CD4-positive, alpha-beta memory T cell (primary cell): ENCODE data around the gene IFT25. TPM values are rescaled to one million over a fixed set of nuclear protein-coding genes. Genes with fewer than 3 reads are reported as not detected.

Source experiments
- CTCF ChIA-PET: fragments of 350-600 bp; sonication (Branson Sonifier 250); formaldehyde crosslinking; loops from one replicate; lab custom pipeline; 2021; ENCODE audit warnings: inconsistent platforms; ENCODE audit not compliant: partially characterized antibody; lab: Charles Lee
- POLR2A ChIA-PET: fragments of 350-600 bp; sonication (Branson Sonifier 250); formaldehyde crosslinking; loops from one replicate; lab custom pipeline; 2021; ENCODE audit not compliant: partially characterized antibody; lab: Charles Lee
- DNase-seq, 5 donors: peaks; one replicate each; pipeline versions ENCODE4 v3.0.0 to v3.0.0-alpha.2; 2020 to 2022; ENCODE audit warnings: mixed read lengths in 1 of 5
- H3K27ac ChIP-seq: one replicate; pipeline ENCODE4 v1.7.0; 2013; ENCODE audit warnings: low read depth, low read length
- H3K27me3 ChIP-seq: 2 replicates; pipeline ENCODE4 v1.7.0; 2013; ENCODE audit warnings: mild to moderate bottlenecking, low read length, moderate library complexity; ENCODE audit not compliant: insufficient read depth
- H3K36me3 ChIP-seq: 2 replicates; pipeline ENCODE4 v1.7.0; 2013; ENCODE audit warnings: mild to moderate bottlenecking, low read length, moderate library complexity; ENCODE audit not compliant: insufficient read depth
- H3K4me1 ChIP-seq: 2 replicates; pipeline ENCODE4 v1.7.0; 2013; ENCODE audit warnings: mild to moderate bottlenecking, low read length, moderate library complexity; ENCODE audit not compliant: insufficient read depth
- H3K4me3 ChIP-seq, 2 donors: one replicate each; pipeline ENCODE4 v1.7.0; 2013; ENCODE audit warnings: low read length in 2 of 2, mild to moderate bottlenecking in 1 of 2
- H3K9me3 ChIP-seq, 2 donors: one replicate each; pipeline ENCODE4 v1.7.0; 2013; ENCODE audit warnings: low read length in 2 of 2, control low read depth in 1 of 2; ENCODE audit not compliant: control insufficient read depth in 1 of 2
- H3K27ac Mint-ChIP-seq, 7 donors: one replicate each; pipeline ENCODE4 v1.8.0; 2020 to 2021; ENCODE audit warnings: mixed read lengths in 7 of 7, mild to moderate bottlenecking in 6 of 7, inconsistent platforms in 3 of 7, moderate library complexity in 3 of 7
- H3K27me3 Mint-ChIP-seq, 2 donors: one replicate each; pipeline ENCODE4 v1.8.0; 2020 to 2021; ENCODE audit warnings: mixed read lengths in 2 of 2
- H3K36me3 Mint-ChIP-seq, 2 donors: one replicate each; pipeline ENCODE4 v1.8.0; 2020 to 2021; ENCODE audit warnings: mixed read lengths in 2 of 2, inconsistent platforms in 1 of 2, mild to moderate bottlenecking in 1 of 2
- H3K4me1 Mint-ChIP-seq, 4 donors: one replicate each; pipeline ENCODE4 v1.8.0; 2020 to 2021; ENCODE audit warnings: mixed read lengths in 4 of 4, mild to moderate bottlenecking in 1 of 4
- H3K4me3 Mint-ChIP-seq, 8 donors: one replicate each; pipeline ENCODE4 v1.8.0; 2020 to 2021; ENCODE audit warnings: mixed read lengths in 8 of 8, mild to moderate bottlenecking in 7 of 8, moderate library complexity in 6 of 8, inconsistent platforms in 3 of 8
- H3K9me3 Mint-ChIP-seq, 8 donors: one replicate each; pipeline ENCODE4 v1.8.0; 2020 to 2021; ENCODE audit warnings: mixed read lengths in 8 of 8, mild to moderate bottlenecking in 5 of 8, inconsistent platforms in 3 of 8, moderate library complexity in 1 of 8
- intact Hi-C: fragments of 100-400 bp; cut with micrococcal nuclease; formaldehyde crosslinking; loops from one replicate; pipeline ENCODE4 v1.15.1; 2023
- polyA plus RNA-seq, 2 donors: library from polyadenylated mRNA; unstranded; fragments of 300-500 nt; fragmentation: Illumina TruSeq; gene quantifications; one replicate each; pipeline ENCODE4 v1.2.3, GENCODE V29; 2021
- total RNA-seq, 2 experiments: library from RNA; stranded (reverse); gene quantifications; one replicate each; pipeline ENCODE4 v1.2.3, GENCODE V29; 2021

IFT25 gene
- total and polyA plus RNA-seq, 4 experiments from 2014 or later = 45.5 to 65.4 (median 48.8) TPM

- H3K4me1 Mint-ChIP-seq = no peaks in the 10 kb centered on the region
- Histone ChIP-seq H3K4me1 (no peaks in the 10 kb centered on the region), H3K27me3 (no peaks in the 10 kb centered on the region), H3K9me3 (no peaks in the 10 kb centered on the region), H3K4me3 (no peak overlapping the region), H3K36me3 (peaks cover 20% of the 10 kb centered on the region), H3K27ac (no peak overlapping the region)
- intact Hi-C loops = no loop called here
- no peak overlapping the region for H3K27ac Mint-ChIP-seq
- H3K4me3 Mint-ChIP-seq = no peak overlapping the region
- H3K27me3 Mint-ChIP-seq = no peaks in the 10 kb centered on the region
- CTCF ChIA-PET = no interaction called here
- no peak for DNase-seq
- POLR2A ChIA-PET = no interaction called here
- H3K36me3 Mint-ChIP-seq = peaks cover 40 to 52% of the 10 kb centered on the region in 2 donors
- no peaks in the 10 kb centered on the region for H3K9me3 Mint-ChIP-seq
These were observed 22.6 kb upstream of the IFT25 start for GRCh38 chr1:53968125-53968513.

- H3K27ac Mint-ChIP-seq = peak overlapping the region in 1 of 7 donors; percentile 53
- ChIA-PET POLR2A (no interaction called here), CTCF (no interaction called here)
- H3K36me3 Mint-ChIP-seq = peaks cover 38 to 57% of the 10 kb centered on the region in 2 donors
- Histone ChIP-seq H3K4me3 (no peak overlapping the region), H3K36me3 (peaks cover 25% of the 10 kb centered on the region), H3K9me3 (no peaks in the 10 kb centered on the region), H3K27me3 (no peaks in the 10 kb centered on the region), H3K27ac (no peak overlapping the region), H3K4me1 (no peaks in the 10 kb centered on the region)
- H3K4me3 Mint-ChIP-seq = no peak overlapping the region
- no peaks in the 10 kb centered on the region for H3K4me1 Mint-ChIP-seq
- no peaks in the 10 kb centered on the region for H3K27me3 Mint-ChIP-seq
- intact Hi-C loops = no loop called here
- DNase-seq = no peak
- no peaks in the 10 kb centered on the region for H3K9me3 Mint-ChIP-seq
These were observed 22.1 kb upstream of the IFT25 start for GRCh38 chr1:53967409-53968124.

DNA sequence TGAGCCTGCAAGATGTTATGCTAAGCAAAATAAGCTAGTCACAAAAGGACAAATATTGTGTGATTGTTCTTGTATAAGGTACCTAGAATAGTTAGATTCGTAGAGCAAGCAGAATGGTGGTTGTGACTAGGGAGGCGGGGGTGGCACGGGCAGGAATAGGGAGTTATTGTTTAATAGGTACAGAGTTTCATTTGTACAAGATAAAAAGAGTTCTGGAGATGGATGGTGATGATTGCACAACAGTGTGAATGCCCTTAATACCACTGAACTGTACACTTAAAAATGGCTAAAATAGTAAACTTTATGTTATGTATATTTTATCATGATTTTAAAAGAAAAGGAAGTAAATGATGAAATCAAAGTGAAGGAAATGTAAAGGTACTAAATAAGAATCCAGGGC lies 21.3 kb upstream of the IFT25 start:
- H3K27ac Mint-ChIP-seq = peak overlapping the region in 1 of 7 donors; percentile 69
- H3K4me1 ChIP-seq = no peaks in the 10 kb centered on the region
- H3K27ac ChIP-seq = no peak overlapping the region
- H3K4me3 ChIP-seq = no peak overlapping the region
- H3K27me3 Mint-ChIP-seq = no peaks in the 10 kb centered on the region
- CTCF ChIA-PET = no interaction called here
- no peaks in the 10 kb centered on the region for H3K4me1 Mint-ChIP-seq
- H3K9me3 Mint-ChIP-seq = no peaks in the 10 kb centered on the region
- DNase-seq = no peak
- peaks cover 40 to 64% of the 10 kb centered on the region in 2 donors for H3K36me3 Mint-ChIP-seq
- POLR2A ChIA-PET = no interaction called here
- H3K4me3 Mint-ChIP-seq = no peak overlapping the region
- H3K9me3 ChIP-seq = no peaks in the 10 kb centered on the region
- no peaks in the 10 kb centered on the region for H3K27me3 ChIP-seq
- intact Hi-C loops = no loop called here
- H3K36me3 ChIP-seq = peaks cover 33% of the 10 kb centered on the region

DNA sequence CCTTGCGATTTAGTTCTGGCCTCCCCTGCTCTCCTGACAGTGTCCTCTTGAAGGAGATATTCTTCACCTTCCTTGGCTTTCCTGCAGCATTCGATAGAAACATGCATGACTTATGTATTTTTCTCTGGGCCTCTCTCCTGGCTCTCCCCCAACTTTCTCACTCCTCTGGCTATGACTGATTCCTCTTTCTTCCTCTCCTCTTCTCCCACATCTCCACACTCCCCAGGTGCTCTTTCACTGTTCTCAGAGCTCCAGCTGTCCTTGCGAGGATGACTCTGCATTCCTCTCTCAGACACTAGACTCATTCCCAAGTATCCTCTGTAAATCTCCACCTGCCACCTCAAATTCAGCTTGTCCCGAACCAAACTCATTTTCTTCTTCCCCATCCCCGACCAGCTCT lies 18.6 kb upstream of the IFT25 start:
- Mint-ChIP-seq H3K27me3 (no peaks in the 10 kb centered on the region), H3K4me1 (no peaks in the 10 kb centered on the region), H3K36me3 (peaks cover 36 to 67% of the 10 kb centered on the region in 2 donors), H3K4me3 (no peak overlapping the region), H3K27ac (peak overlapping the region in 1 of 7 donors; percentile 7), H3K9me3 (no peaks in the 10 kb centered on the region)
- intact Hi-C loops = no loop called here
- H3K36me3 ChIP-seq = peaks cover 42% of the 10 kb centered on the region
- CTCF ChIA-PET = interaction anchor here (1.1 kb wide), 1 partner anchor 104 kb away, joined by 5 read pairs; no protein-coding TSS in a partner anchor
- H3K4me1 ChIP-seq = no peaks in the 10 kb centered on the region
- H3K27me3 ChIP-seq = no peaks in the 10 kb centered on the region
- no peak overlapping the region for H3K4me3 ChIP-seq
- POLR2A ChIA-PET = no interaction called here
- H3K27ac ChIP-seq = no peak overlapping the region
- H3K9me3 ChIP-seq = no peaks in the 10 kb centered on the region
- no peak for DNase-seq

DNA sequence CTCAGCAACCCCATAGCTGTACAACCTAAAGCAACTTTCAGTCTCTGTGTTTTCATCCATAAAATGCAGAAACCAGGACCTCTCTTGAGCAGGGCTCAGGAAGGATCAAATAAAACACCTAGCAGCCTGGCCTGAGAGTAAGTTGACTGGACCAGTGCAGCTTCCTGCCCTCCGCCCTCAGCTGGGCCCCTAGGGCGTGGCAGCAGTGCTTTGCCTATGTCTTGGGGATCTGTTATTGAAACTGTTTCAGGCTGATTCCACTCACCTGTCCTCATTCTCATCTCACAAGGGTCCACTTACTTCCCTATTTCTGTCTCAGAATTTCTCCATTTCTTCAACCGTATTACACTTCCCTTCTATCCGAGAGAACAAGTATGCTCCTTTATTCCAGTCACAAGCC lies 18.0 kb upstream of the IFT25 start:
- Histone ChIP-seq H3K27ac (no peak overlapping the region), H3K9me3 (no peaks in the 10 kb centered on the region), H3K4me1 (no peaks in the 10 kb centered on the region), H3K4me3 (no peak overlapping the region), H3K36me3 (peaks cover 42% of the 10 kb centered on the region), H3K27me3 (no peaks in the 10 kb centered on the region)
- Mint-ChIP-seq H3K27me3 (no peaks in the 10 kb centered on the region), H3K9me3 (no peaks in the 10 kb centered on the region), H3K4me3 (no peak overlapping the region), H3K27ac (no peak overlapping the region), H3K4me1 (no peaks in the 10 kb centered on the region), H3K36me3 (peaks cover 36 to 64% of the 10 kb centered on the region in 2 donors)
- POLR2A ChIA-PET = no interaction called here
- intact Hi-C loops = no loop called here
- CTCF ChIA-PET = interaction anchor here (6.2 kb wide), 1 partner anchor 103 kb away, joined by 160 read pairs; no protein-coding TSS in a partner anchor
- DNase-seq = no peak

DNA sequence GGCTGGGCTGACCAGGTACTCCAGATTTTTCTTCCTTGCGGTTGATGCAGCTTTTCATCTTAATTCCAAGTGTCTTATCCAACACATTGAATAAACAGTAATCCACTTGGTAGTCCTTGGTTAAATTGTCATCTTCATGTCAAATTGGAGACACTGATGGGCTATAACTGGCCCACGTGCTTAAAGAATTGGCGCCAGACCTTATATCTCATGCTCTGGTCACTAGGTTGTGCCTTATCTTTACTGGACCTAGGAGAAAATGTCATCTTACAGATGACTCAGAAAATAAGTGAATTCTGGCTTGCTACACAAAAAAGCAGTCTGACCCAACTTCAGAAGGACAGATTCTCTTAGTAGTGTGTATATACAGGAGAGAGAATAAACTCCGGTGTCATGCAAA lies 16.9 kb upstream of the IFT25 start:
- H3K4me1 ChIP-seq = no peaks in the 10 kb centered on the region
- H3K36me3 Mint-ChIP-seq = peaks cover 31 to 59% of the 10 kb centered on the region in 2 donors
- no peak for DNase-seq
- H3K27me3 ChIP-seq = no peaks in the 10 kb centered on the region
- H3K27ac ChIP-seq = no peak overlapping the region
- intact Hi-C loops = no loop called here
- H3K36me3 ChIP-seq = peaks cover 41% of the 10 kb centered on the region
- H3K4me3 ChIP-seq = no peak overlapping the region
- H3K4me3 Mint-ChIP-seq = no peak overlapping the region
- H3K27ac Mint-ChIP-seq = no peak overlapping the region
- H3K4me1 Mint-ChIP-seq = peaks cover 0 to 1% (median 0%) of the 10 kb centered on the region in 4 donors
- ChIA-PET CTCF (interaction anchor here (1.2 to 6.2 kb wide), 3 partner anchors 12 to 101 kb away, joined by 3 to 160 read pairs (median 4); no protein-coding TSS in a partner anchor), POLR2A (no interaction called here)
- H3K27me3 Mint-ChIP-seq = no peaks in the 10 kb centered on the region
- no peaks in the 10 kb centered on the region for H3K9me3 Mint-ChIP-seq
- H3K9me3 ChIP-seq = no peaks in the 10 kb centered on the region

- Histone ChIP-seq H3K4me1 (no peaks in the 10 kb centered on the region), H3K27me3 (no peaks in the 10 kb centered on the region), H3K4me3 (no peak overlapping the region), H3K27ac (no peak overlapping the region), H3K36me3 (peaks cover 35% of the 10 kb centered on the region), H3K9me3 (no peaks in the 10 kb centered on the region)
- POLR2A ChIA-PET = interaction anchor here (0.6 to 2.5 kb wide), 6 partner anchors 14 to 101 kb away, joined by 3 to 20 read pairs (median 4); partner anchors contain the start of genes IFT25, TCEANC2 and TMEM59
- intact Hi-C loops = loop anchor here (1.0 kb wide), 2 partner anchors 81 to 98 kb away; no protein-coding TSS in a partner anchor
- Mint-ChIP-seq H3K36me3 (peaks cover 25 to 50% of the 10 kb centered on the region in 2 donors), H3K27me3 (no peaks in the 10 kb centered on the region), H3K27ac (no peak overlapping the region), H3K4me3 (no peak overlapping the region), H3K4me1 (peaks cover 0 to 6% (median 2%) of the 10 kb centered on the region in 4 donors), H3K9me3 (no peaks in the 10 kb centered on the region)
- peak; percentile 41 to 61 (median 55) for DNase-seq
- CTCF ChIA-PET = interaction anchor here (0.7 to 6.2 kb wide), 33 partner anchors 11 to 124 kb away, joined by 3 to 160 read pairs (median 5); partner anchors contain the start of genes IFT25 and LRRC42
These were observed 14.3 kb upstream of the IFT25 start for GRCh38 chr1:53959664-53960250.
